Measurements from ENCODE around the gene MXRA7.

GRCh38 chr17:76641501-76641900 lies 69.3 kb downstream of the MXRA7 start:
- TF ChIP-seq POLR2A (IDR thresholded peaks at IDR 0.05) (no peak), CTCF (IDR thresholded peaks at IDR 0.05) (no peak)
